ENCODE data around the gene KIF16B.

The KIF16B gene

GRCh38 chr20:16580147-16580546 is 6.9 kb upstream of the KIF16B start:
- TF ChIP-seq SPI1 (IDR thresholded peaks at IDR 0.05; ENCODE audit: borderline replicate concordance, low read depth) = no peak
- TF ChIP-seq, protein P1, sequence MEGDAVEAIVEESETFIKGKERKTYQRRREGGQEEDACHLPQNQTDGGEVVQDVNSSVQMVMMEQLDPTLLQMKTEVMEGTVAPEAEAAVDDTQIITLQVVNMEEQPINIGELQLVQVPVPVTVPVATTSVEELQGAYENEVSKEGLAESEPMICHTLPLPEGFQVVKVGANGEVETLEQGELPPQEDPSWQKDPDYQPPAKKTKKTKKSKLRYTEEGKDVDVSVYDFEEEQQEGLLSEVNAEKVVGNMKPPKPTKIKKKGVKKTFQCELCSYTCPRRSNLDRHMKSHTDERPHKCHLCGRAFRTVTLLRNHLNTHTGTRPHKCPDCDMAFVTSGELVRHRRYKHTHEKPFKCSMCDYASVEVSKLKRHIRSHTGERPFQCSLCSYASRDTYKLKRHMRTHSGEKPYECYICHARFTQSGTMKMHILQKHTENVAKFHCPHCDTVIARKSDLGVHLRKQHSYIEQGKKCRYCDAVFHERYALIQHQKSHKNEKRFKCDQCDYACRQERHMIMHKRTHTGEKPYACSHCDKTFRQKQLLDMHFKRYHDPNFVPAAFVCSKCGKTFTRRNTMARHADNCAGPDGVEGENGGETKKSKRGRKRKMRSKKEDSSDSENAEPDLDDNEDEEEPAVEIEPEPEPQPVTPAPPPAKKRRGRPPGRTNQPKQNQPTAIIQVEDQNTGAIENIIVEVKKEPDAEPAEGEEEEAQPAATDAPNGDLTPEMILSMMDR (IDR thresholded peaks at IDR 0.05; ENCODE audit: insufficient read depth, low read length) = no peak
- DNase-seq (ENCODE audit: low read depth in 1 of 2, low spot score in 1 of 2) = no peak
- Histone ChIP-seq H3K4me3 (replicated peaks; ENCODE audit: insufficient read depth, low read length) (no peak overlapping the region), H3K27me3 (ENCODE audit: insufficient read depth, poor library complexity, severe bottlenecking) (peaks cover 3% of the 10 kb centered on the region), H3K27ac (replicated peaks) (no peak overlapping the region)

GRCh38 chr20:16576219-16576618 is 3.0 kb upstream of the KIF16B start:
- Histone ChIP-seq H3K27me3 (ENCODE audit: insufficient read depth, poor library complexity, severe bottlenecking) (peaks cover 19% of the 10 kb centered on the region), H3K4me3 (replicated peaks; ENCODE audit: insufficient read depth, low read length) (no peak overlapping the region), H3K27ac (replicated peaks) (no peak overlapping the region)
- TF ChIP-seq SPI1 (IDR thresholded peaks at IDR 0.05; ENCODE audit: borderline replicate concordance, low read depth) (no peak), REST (IDR thresholded peaks at IDR 0.05; ENCODE audit: insufficient replicate concordance, low read depth) (no peak), POLR2AphosphoS5 (IDR thresholded peaks at IDR 0.05; ENCODE audit: low read depth) (no peak), GABPA (IDR thresholded peaks at IDR 0.05; ENCODE audit: low read depth) (no peak)
- TF ChIP-seq, protein P1 (IDR thresholded peaks at IDR 0.05; ENCODE audit: insufficient read depth, low read length) = no peak
- no peak for DNase-seq (ENCODE audit: low read depth in 1 of 2, low spot score in 1 of 2)

- TF ChIP-seq GABPA (IDR thresholded peaks at IDR 0.05; ENCODE audit: low read depth) (no peak), SPI1 (IDR thresholded peaks at IDR 0.05; ENCODE audit: borderline replicate concordance, low read depth) (no peak), REST (IDR thresholded peaks at IDR 0.05; ENCODE audit: insufficient replicate concordance, low read depth) (no peak), POLR2AphosphoS5 (IDR thresholded peaks at IDR 0.05; ENCODE audit: low read depth) (no peak)
- TF ChIP-seq, protein P1 (IDR thresholded peaks at IDR 0.05; ENCODE audit: insufficient read depth, low read length) = no peak
- no peak overlapping the region for H3K4me3 ChIP-seq (replicated peaks; ENCODE audit: insufficient read depth, low read length)
- no peak overlapping the region for H3K27ac ChIP-seq (replicated peaks)
- peaks cover 19% of the 10 kb centered on the region for H3K27me3 ChIP-seq (ENCODE audit: insufficient read depth, poor library complexity, severe bottlenecking)
- no peak for DNase-seq (ENCODE audit: low read depth in 1 of 2, low spot score in 1 of 2)
Observed at GRCh38 chr20:16575390-16576140, 2.3 kb upstream of the KIF16B start.
